ENCODE data around the gene RPL3.

RPL3 gene

DNA sequence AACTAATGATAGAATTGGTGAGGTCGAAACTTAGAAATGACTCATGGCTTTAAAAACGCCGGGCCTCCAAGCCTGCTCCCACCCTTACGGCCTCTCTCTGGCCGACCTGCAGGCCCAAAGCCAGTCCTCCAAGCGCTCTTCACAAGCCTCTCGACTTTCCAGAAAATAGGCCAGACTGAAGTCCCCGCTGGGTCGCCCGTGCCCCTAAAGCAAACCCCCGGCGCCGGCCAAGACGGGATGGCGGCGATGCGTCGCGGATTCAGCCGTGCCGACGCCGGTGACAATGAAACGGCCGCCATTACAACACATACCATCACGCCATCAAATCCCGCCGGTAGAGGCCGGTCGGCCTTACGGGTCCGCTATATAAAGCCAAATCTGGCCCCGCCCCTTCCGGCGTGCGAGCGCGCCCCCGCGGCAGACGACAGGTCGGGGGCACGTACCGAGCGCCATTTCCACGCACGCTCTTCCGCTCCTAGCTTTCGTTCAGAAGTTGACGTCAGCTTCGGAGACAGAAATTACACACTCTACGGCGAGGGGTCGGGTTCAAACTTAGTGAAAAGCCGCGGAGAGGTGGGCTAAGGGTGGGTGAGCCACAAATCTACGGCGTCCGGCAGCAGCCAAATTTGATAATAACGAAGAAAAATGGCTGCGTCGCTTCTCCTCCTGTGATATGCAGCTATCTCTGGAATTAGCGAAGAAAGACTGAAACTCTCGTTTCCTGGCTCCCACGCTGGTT is at the start of gene RPL3:
Gene RPL3, minus strand, starts transcription at position 340 of the 739 bp plus-strand sequence. Its CDS starts 26 bp downstream, at position 314.
- in situ Hi-C loops (cut with HindIII; ENCODE audit: low sequenced_read_pairs): no loop called here

DNA sequence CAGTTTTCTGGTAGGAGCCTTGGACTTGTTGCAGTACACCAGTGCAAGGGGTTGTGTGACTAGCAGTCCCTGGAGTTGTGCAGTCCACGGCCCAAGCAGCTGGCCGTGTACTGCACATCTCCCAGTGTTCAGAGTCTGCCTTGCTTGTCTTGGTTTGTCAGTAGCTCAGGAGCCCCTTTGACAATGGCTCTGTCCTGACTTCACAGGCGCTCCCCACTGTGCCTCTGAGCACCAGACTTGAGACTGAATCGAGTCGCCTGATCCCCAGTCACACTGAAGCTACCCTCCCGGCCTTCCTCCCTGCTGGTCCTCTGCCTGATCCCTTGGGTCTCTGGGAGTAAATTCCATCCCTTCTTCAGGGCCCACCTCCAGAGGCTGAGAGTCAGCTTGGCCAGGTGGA is 49.8 kb upstream of the RPL3 start:
- in situ Hi-C loops (cut with HindIII; ENCODE audit: low sequenced_read_pairs): loop anchor here (25.0 kb wide), 1 partner anchor 118 kb away; no protein-coding TSS in a partner anchor

DNA sequence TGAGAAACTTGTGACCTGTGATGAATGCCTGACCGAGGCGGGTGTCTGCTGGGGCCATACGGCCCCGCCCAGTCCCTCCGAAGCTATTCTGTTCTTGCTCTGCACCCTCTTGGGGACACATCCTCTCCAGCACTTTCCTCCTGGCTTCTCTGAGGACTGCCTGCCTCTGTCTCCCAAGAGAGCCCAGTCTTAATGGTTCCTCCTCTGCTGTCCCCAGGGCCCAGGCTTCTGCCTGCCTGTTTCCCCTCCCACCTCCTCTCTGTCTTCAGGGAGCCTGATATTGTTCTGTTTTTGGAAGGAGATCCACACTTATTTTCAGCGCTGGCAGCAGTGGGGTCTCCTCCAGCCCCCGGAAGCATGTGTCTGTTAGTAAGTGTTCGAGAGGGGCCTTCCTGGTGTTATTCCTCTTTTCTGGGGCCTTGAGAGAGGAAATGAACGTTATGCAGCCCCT is 49.1 kb upstream of the RPL3 start:
- in situ Hi-C loops (cut with HindIII; ENCODE audit: low sequenced_read_pairs): loop anchor here (25.0 kb wide), 1 partner anchor 119 kb away; no protein-coding TSS in a partner anchor

- in situ Hi-C loops (cut with HindIII; ENCODE audit: low sequenced_read_pairs): loop anchor here (25.0 kb wide), 1 partner anchor 120 kb away; no protein-coding TSS in a partner anchor
These were observed 47.6 kb upstream of the RPL3 start for GRCh38 chr22:39367035-39367434.

GRCh38 chr22:39365492-39365780 is 46.0 kb upstream of the RPL3 start:
- in situ Hi-C loops (cut with HindIII; ENCODE audit: low sequenced_read_pairs): loop anchor here (25.0 kb wide), 1 partner anchor 122 kb away; no protein-coding TSS in a partner anchor

GRCh38 chr22:39364714-39365491 is 45.5 kb upstream of the RPL3 start:
- in situ Hi-C loops (cut with HindIII; ENCODE audit: low sequenced_read_pairs): loop anchor here (25.0 kb wide), 1 partner anchor 122 kb away; no protein-coding TSS in a partner anchor

GRCh38 chr22:39363751-39364515 is 44.5 kb upstream of the RPL3 start:
- in situ Hi-C loops (cut with HindIII; ENCODE audit: low sequenced_read_pairs): loop anchor here (25.0 kb wide), 1 partner anchor 123 kb away; no protein-coding TSS in a partner anchor

- in situ Hi-C loops (cut with HindIII; ENCODE audit: low sequenced_read_pairs): loop anchor here (25.0 kb wide), 1 partner anchor 124 kb away; no protein-coding TSS in a partner anchor
These were observed 43.5 kb upstream of the RPL3 start for GRCh38 chr22:39362932-39363331.

DNA sequence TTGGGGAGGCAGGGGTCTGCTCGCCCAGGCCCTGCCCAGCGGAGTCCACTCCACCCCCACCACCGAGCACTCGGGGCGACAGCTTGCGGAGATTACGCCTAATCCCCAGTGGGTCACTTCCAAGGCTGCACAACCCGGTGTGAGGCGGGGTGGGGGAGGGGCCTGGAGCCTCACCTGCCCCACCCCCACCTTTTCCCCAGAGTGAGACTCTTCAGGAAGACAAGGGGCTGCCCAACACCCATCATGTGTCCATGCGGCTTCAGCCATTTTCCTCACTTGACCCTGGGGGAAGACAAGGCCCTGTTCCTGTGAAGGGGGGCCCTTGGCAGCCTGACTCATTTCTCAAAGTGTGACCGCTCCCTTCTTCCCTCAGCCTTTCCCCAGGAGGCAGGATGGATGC is 42.8 kb upstream of the RPL3 start:
- in situ Hi-C loops (cut with HindIII; ENCODE audit: low sequenced_read_pairs): loop anchor here (25.0 kb wide), 1 partner anchor 125 kb away; no protein-coding TSS in a partner anchor

GRCh38 chr22:39361496-39361895 is 42.1 kb upstream of the RPL3 start:
- in situ Hi-C loops (cut with HindIII; ENCODE audit: low sequenced_read_pairs): loop anchor here (25.0 kb wide), 1 partner anchor 126 kb away; no protein-coding TSS in a partner anchor

GRCh38 chr22:39360674-39361413 is 41.4 kb upstream of the RPL3 start:
- in situ Hi-C loops (cut with HindIII; ENCODE audit: low sequenced_read_pairs): loop anchor here (25.0 kb wide), 1 partner anchor 126 kb away; no protein-coding TSS in a partner anchor

DNA sequence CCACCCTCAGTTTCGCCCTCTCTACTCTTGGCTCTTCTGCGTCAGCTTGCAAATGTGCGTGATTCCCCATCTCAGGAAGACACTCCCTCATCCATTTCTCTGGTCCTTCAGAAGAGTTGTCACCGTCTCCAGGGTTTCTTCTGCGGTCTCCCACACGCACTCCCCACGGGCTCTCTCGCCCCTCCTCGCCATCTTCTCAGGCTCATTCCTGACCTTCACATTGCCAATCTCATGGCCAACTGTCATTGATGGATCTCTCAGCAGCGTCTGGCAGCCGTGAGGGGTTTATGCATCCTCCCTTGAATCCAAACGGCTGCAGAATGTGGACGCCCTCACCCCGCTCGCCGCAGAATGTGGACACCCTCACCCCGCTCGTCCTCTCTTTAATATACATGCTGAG is 40.8 kb upstream of the RPL3 start:
- in situ Hi-C loops (cut with HindIII; ENCODE audit: low sequenced_read_pairs): loop anchor here (25.0 kb wide), 1 partner anchor 127 kb away; no protein-coding TSS in a partner anchor

GRCh38 chr22:39359659-39360195 is 40.3 kb upstream of the RPL3 start:
- in situ Hi-C loops (cut with HindIII; ENCODE audit: low sequenced_read_pairs): loop anchor here (25.0 kb wide), 1 partner anchor 128 kb away; no protein-coding TSS in a partner anchor

DNA sequence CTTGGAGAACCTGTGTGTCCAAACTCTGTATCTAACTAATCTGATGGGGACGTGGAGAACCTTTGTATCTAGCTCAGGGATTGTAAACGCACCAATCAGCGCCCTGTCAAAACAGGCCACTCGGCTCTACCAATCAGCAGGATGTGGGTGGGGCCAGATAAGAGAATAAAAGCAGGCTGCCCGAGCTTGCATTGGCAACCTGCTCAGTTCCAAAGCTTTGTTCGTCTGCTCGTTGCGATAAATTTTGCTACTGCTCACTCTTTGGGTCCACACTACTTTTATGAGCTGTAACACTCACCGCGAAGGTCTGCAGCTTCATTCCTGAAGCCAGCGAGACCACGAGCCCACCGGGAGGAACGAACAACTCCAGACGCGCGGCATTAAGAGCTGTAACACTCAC is 38.8 kb upstream of the RPL3 start:
- in situ Hi-C loops (cut with HindIII; ENCODE audit: low sequenced_read_pairs): loop anchor here (25.0 kb wide), 1 partner anchor 129 kb away; no protein-coding TSS in a partner anchor

- in situ Hi-C loops (cut with HindIII; ENCODE audit: low sequenced_read_pairs): loop anchor here (25.0 kb wide), 1 partner anchor 130 kb away; no protein-coding TSS in a partner anchor
These were observed 38.0 kb upstream of the RPL3 start for GRCh38 chr22:39357110-39358108.

- in situ Hi-C loops (cut with HindIII; ENCODE audit: low sequenced_read_pairs): loop anchor here (25.0 kb wide), 1 partner anchor 131 kb away; no protein-coding TSS in a partner anchor
These were observed 37.0 kb upstream of the RPL3 start for GRCh38 chr22:39356464-39356863.

DNA sequence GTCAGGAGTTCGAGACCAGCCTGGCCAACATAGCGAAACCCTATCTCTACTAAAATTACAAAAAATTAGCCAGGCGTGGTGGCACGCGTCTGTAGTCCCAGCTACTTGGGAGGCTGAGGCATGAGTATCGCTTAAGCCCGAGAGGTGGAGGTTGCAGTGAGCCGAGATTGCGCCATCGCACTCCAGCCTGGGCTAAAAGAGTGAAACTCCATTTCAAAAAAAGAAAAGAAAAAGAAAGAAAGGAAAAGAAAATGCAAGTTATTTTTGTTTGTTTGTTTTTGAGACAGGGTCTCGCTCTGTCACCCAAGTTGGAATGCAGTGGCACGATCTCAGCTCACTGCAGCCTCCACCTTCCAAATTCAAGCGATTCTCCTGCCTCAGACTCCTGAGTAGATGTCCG is 36.4 kb upstream of the RPL3 start:
- in situ Hi-C loops (cut with HindIII; ENCODE audit: low sequenced_read_pairs): loop anchor here (25.0 kb wide), 1 partner anchor 131 kb away; no protein-coding TSS in a partner anchor

GRCh38 chr22:39355080-39355479 is 35.7 kb upstream of the RPL3 start:
- in situ Hi-C loops (cut with HindIII; ENCODE audit: low sequenced_read_pairs): loop anchor here (25.0 kb wide), 1 partner anchor 132 kb away; no protein-coding TSS in a partner anchor
